HepG2 (cell line): Measurements from ENCODE around the gene OCSTAMP. TPM values are rescaled to one million over a fixed set of nuclear protein-coding genes. Genes with fewer than 3 reads are reported as not detected.

Experiments used
- ASH2L ChIP-seq: fragments of 300-600, 200-600 bp; sonication (generic); IDR thresholded peaks from 2 replicates; pipeline ENCODE4 v1.7.0; 2017; ENCODE audit warnings: low read depth, mild to moderate bottlenecking, moderate library complexity, mixed read lengths, low read length; ENCODE audit not compliant: insufficient read length
- BCL3 ChIP-seq: sonication (generic); formaldehyde crosslinking; IDR thresholded peaks from 2 replicates; pipeline ENCODE4 v1.5.1; 2020; ENCODE audit warnings: mild to moderate bottlenecking, missing genetic modification reagents, moderate library complexity
- PATZ1 ChIP-seq: sonication (generic); formaldehyde crosslinking; IDR thresholded peaks from 2 replicates; pipeline ENCODE4 v1.4.0; 2020; ENCODE audit warnings: missing genetic modification reagents
- TBX3 ChIP-seq: fragments of 450-650 bp; IDR thresholded peaks from 2 replicates; pipeline ENCODE4 v1.6.1; 2017; ENCODE audit warnings: antibody characterized with exemption, mild to moderate bottlenecking, inconsistent platforms, borderline replicate concordance
- TRIM22 ChIP-seq: fragments of 450-650 bp; IDR thresholded peaks from 2 replicates; pipeline ENCODE4 v1.6.1; 2017
- ZC3H4 ChIP-seq: sonication (generic); formaldehyde crosslinking; IDR thresholded peaks from 2 replicates; pipeline ENCODE4 v1.4.0; 2020; ENCODE audit warnings: missing genetic modification reagents, borderline replicate concordance
- ZNF274 ChIP-seq: sonication (generic); formaldehyde crosslinking; IDR thresholded peaks from 2 replicates; pipeline ENCODE4 v1.5.1; 2020; ENCODE audit warnings: mild to moderate bottlenecking, missing genetic modification reagents
- ZNF280B ChIP-seq: sonication (generic); formaldehyde crosslinking; IDR thresholded peaks from 2 replicates; pipeline ENCODE4 v1.5.0; 2020; ENCODE audit warnings: missing genetic modification reagents, mild to moderate bottlenecking, borderline replicate concordance
- ZNF281 ChIP-seq: sonication (generic); formaldehyde crosslinking; IDR thresholded peaks from 2 replicates; pipeline ENCODE4 v1.4.0; 2020; ENCODE audit warnings: missing genetic modification reagents, borderline replicate concordance
- ZNF432 ChIP-seq: sonication (generic); formaldehyde crosslinking; IDR thresholded peaks from 2 replicates; pipeline ENCODE4 v1.5.0; 2020; ENCODE audit warnings: missing genetic modification reagents, mild to moderate bottlenecking, borderline replicate concordance
- ZNF564 ChIP-seq: sonication (generic); formaldehyde crosslinking; IDR thresholded peaks from 2 replicates; pipeline ENCODE4 v1.8.1; 2023; ENCODE audit warnings: mild to moderate bottlenecking, missing genetic modification reagents
- ZNF567 ChIP-seq: sonication (generic); formaldehyde crosslinking; IDR thresholded peaks from 2 replicates; pipeline ENCODE4 v1.8.1; 2023; ENCODE audit warnings: mild to moderate bottlenecking, missing genetic modification reagents, borderline replicate concordance
- ZNF569 ChIP-seq: sonication (generic); formaldehyde crosslinking; IDR thresholded peaks from 2 replicates; pipeline ENCODE4 v1.5.0; 2020; ENCODE audit warnings: mild to moderate bottlenecking, missing genetic modification reagents, moderate library complexity, borderline replicate concordance
- ZNF713 ChIP-seq: sonication (generic); formaldehyde crosslinking; IDR thresholded peaks from 2 replicates; pipeline ENCODE4 v1.4.0; 2020; ENCODE audit warnings: mild to moderate bottlenecking, missing genetic modification reagents
- ZNF749 ChIP-seq: sonication (generic); formaldehyde crosslinking; IDR thresholded peaks from 2 replicates; pipeline ENCODE4 v1.8.0; 2022; ENCODE audit warnings: mild to moderate bottlenecking, missing genetic modification reagents, moderate library complexity, borderline replicate concordance
- polyA plus RNA-seq, 8 experiments: library from polyadenylated mRNA; depleted of rRNA in 3 of 8; stranded (reverse) in 7 of 8; unstranded in 1 of 8; fragments of >200 nt; fragmentation: Illumina TruSeq in 4 of 8; extraction: Trizol in 4 of 8; gene quantifications; 2 replicates each; pipeline versions ENCODE4 v1.2.1 to v1.2.3, GENCODE V29; 2011 to 2016; ENCODE audit warnings: low read depth in 4 of 8, missing spikeins in 1 of 8, mixed read lengths in 1 of 8; ENCODE audit not compliant: insufficient read depth in 1 of 8
- total RNA-seq, 5 experiments: library from RNA; depleted of rRNA; stranded (reverse); fragments of >200 nt; fragmentation: Illumina TruSeq; extraction: Trizol; gene quantifications; 2 replicates each; pipeline ENCODE4 v1.2.3, GENCODE V29; 2016; ENCODE audit warnings: low read depth in 1 of 5

Gene OCSTAMP
- total and polyA plus RNA-seq, 2 of the 13 experiments (the other 11 are each of a cell fraction or from before 2014, with no cell fraction given) = not detected

GRCh38 chr20:46545077-46545826, 5.2 kb downstream of the OCSTAMP start (continued):
- TF ChIP-seq ZNF281 (CRISPR knock-in tag) (no peak), ZNF564 (CRISPR knock-in tag) (no peak), PATZ1 (CRISPR knock-in tag) (no peak), ZNF274 (CRISPR knock-in tag) (peak; percentile 48; the same call in 1 of the 2 replicates), ZC3H4 (CRISPR knock-in tag) (no peak), ZNF569 (CRISPR knock-in tag) (no peak), ZNF749 (CRISPR knock-in tag) (no peak), ZNF713 (CRISPR knock-in tag) (no peak), ASH2L (no peak), ZNF567 (CRISPR knock-in tag) (no peak), ZNF280B (CRISPR knock-in tag) (peak; percentile 19; the same call in 1 of the 2 replicates), TBX3 (no peak), BCL3 (no peak; the same call in 1 of the 2 replicates), ZNF432 (CRISPR knock-in tag) (no peak), TRIM22 (no peak)
